ENCODE results near the gene FAM168A. TPM values are rescaled to one million over a fixed set of nuclear protein-coding genes. Genes with fewer than 3 reads are reported as not detected.

FAM168A gene
- total and polyA plus RNA-seq, 10 of the 15 experiments (the other 5 are each of a cell fraction or from before 2014, with no cell fraction given), result 1.7 to 20.0 (median 10.0) TPM

DNA sequence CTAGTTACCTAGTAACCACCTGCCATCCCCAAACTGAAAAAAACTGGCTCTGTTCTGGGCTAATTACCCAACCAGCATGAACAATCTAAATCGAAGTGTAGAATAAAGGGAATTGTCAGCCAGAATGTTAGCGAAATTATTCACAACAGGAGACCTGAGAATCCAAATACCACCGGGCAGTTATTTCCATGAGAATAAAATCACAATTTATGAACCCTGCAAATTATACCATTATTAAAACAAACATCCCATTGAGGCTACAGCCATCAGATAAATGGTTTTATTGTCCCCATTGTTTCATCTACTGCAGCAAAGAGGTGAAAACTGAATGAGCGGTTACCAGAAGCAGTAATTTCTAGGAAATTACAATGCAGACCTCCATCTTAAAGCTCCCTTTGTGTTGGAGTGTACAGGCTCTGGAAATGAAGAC lies 21.7 kb downstream of the FAM168A start:
- ChIA-PET POLR2A (interaction anchor here (0.6 to 2.2 kb wide), 4 partner anchors 9 to 87 kb away, joined by 4 to 8 read pairs (median 6); no protein-coding TSS in a partner anchor), RAD21 (ENCODE audit: unreplicated experiment) (interaction anchor here (1.0 to 1.2 kb wide), 2 partner anchors 12 to 85 kb away, joined by 3 read pairs; no protein-coding TSS in a partner anchor), CTCF (interaction anchor here (1.3 to 2.6 kb wide), 3 partner anchors 13 to 65 kb away, joined by 3 to 13 read pairs (median 3); no protein-coding TSS in a partner anchor), SMC1A (ENCODE audit: uncharacterized antibody, unreplicated experiment) (interaction anchor here (1.1 to 5.9 kb wide), 6 partner anchors 12 to 97 kb away, joined by 4 to 48 read pairs (median 10); partner anchors contain the start of gene FAM168A)
- intact Hi-C loops (cut with micrococcal nuclease; ENCODE audit: unreplicated experiment) (no loop called here), in situ Hi-C loops (cut with MboI) (no loop called here)
- Histone ChIP-seq H3K27ac (ENCODE audit: control insufficient read depth, insufficient read depth) (no peak overlapping the region), H3K9me3 (replicated peaks; ENCODE audit: control insufficient read depth, insufficient read depth, low read length) (peaks cover 8% of the 10 kb centered on the region), H3K4me3 (no peak overlapping the region), H3K9ac (ENCODE audit: control insufficient read depth, insufficient read depth, low read length) (no peak overlapping the region), H3K79me2 (ENCODE audit: control insufficient read depth, insufficient read depth, low read length) (peaks cover 10% of the 10 kb centered on the region), H3K4me2 (ENCODE audit: control insufficient read depth, insufficient read depth) (no peak overlapping the region), H3K36me3 (ENCODE audit: control insufficient read depth in 2 of 2, insufficient read depth in 2 of 2, low read length in 1 of 2) (peaks cover 0 to 2% of the 10 kb centered on the region in 2 experiments; a peak in 1 of 4 replicates), H3K4me1 (ENCODE audit: control insufficient read depth, insufficient read depth, low read length) (peaks cover 17% of the 10 kb centered on the region), H2AFZ (ENCODE audit: control insufficient read depth, low read depth, low read length) (no peak overlapping the region), H4K20me1 (ENCODE audit: control insufficient read depth, insufficient read depth) (no peaks in the 10 kb centered on the region), H3K27me3 (replicated peaks in 1 of 2; ENCODE audit: control insufficient read depth in 2 of 2, insufficient read depth in 2 of 2, low read length in 1 of 2) (no peaks in the 10 kb centered on the region)
- FAIRE-seq, result no peak
- no peak for DNase-seq (ENCODE audit: low read depth, low spot score)
- no peak for ATAC-seq
- no TSS peak for BruUV-seq (replicated peaks)
- 97% methylated on average over 4 of the region's 4 CpGs for WGBS (ENCODE audit: insufficient coverage, insufficient replicate concordance, low lambda C conversion rate, missing lambda C conversion rate)
- TF ChIP-seq CBX3 (IDR thresholded peaks at IDR 0.05; ENCODE audit: borderline replicate concordance, low read depth) (no peak), SMAD5 (IDR thresholded peaks at IDR 0.05; ENCODE audit: low read depth) (no peak), MXI1 (IDR thresholded peaks at IDR 0.05; ENCODE audit: low read depth, low read length) (no peak), IKZF1 (conservative IDR thresholded peaks at IDR 0.05) (no peak), TBL1XR1 (IDR thresholded peaks at IDR 0.05; ENCODE audit: low read depth, low read length) (no peak), ZNF217 (IDR thresholded peaks at IDR 0.05) (no peak), KAT2A (conservative IDR thresholded peaks at IDR 0.05; ENCODE audit: control insufficient read depth, low read depth, low read length) (no peak), ETV6 (conservative IDR thresholded peaks at IDR 0.05 in 1 of 2, IDR thresholded peaks at IDR 0.05 in 1 of 2; ENCODE audit: borderline replicate concordance in 1 of 2, low read depth in 1 of 2) (no peak), CHD2 (IDR thresholded peaks at IDR 0.05; ENCODE audit: borderline replicate concordance, low read depth, low read length) (no peak), ZSCAN29 (IDR thresholded peaks at IDR 0.05) (no peak), RFX5 (IDR thresholded peaks at IDR 0.05; ENCODE audit: low read depth, low read length) (no peak), NFYB (IDR thresholded peaks at IDR 0.05; ENCODE audit: insufficient read depth, low read depth, low read length) (no peak)
- TF ChIP-seq, protein P1, sequence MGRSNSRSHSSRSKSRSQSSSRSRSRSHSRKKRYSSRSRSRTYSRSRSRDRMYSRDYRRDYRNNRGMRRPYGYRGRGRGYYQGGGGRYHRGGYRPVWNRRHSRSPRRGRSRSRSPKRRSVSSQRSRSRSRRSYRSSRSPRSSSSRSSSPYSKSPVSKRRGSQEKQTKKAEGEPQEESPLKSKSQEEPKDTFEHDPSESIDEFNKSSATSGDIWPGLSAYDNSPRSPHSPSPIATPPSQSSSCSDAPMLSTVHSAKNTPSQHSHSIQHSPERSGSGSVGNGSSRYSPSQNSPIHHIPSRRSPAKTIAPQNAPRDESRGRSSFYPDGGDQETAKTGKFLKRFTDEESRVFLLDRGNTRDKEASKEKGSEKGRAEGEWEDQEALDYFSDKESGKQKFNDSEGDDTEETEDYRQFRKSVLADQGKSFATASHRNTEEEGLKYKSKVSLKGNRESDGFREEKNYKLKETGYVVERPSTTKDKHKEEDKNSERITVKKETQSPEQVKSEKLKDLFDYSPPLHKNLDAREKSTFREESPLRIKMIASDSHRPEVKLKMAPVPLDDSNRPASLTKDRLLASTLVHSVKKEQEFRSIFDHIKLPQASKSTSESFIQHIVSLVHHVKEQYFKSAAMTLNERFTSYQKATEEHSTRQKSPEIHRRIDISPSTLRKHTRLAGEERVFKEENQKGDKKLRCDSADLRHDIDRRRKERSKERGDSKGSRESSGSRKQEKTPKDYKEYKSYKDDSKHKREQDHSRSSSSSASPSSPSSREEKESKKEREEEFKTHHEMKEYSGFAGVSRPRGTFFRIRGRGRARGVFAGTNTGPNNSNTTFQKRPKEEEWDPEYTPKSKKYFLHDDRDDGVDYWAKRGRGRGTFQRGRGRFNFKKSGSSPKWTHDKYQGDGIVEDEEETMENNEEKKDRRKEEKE (IDR thresholded peaks at IDR 0.05), result no peak
- TF ChIP-seq, protein P2, sequence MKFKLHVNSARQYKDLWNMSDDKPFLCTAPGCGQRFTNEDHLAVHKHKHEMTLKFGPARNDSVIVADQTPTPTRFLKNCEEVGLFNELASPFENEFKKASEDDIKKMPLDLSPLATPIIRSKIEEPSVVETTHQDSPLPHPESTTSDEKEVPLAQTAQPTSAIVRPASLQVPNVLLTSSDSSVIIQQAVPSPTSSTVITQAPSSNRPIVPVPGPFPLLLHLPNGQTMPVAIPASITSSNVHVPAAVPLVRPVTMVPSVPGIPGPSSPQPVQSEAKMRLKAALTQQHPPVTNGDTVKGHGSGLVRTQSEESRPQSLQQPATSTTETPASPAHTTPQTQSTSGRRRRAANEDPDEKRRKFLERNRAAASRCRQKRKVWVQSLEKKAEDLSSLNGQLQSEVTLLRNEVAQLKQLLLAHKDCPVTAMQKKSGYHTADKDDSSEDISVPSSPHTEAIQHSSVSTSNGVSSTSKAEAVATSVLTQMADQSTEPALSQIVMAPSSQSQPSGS (IDR thresholded peaks at IDR 0.05; ENCODE audit: low read length), result no peak
- TF ChIP-seq, protein P3, sequence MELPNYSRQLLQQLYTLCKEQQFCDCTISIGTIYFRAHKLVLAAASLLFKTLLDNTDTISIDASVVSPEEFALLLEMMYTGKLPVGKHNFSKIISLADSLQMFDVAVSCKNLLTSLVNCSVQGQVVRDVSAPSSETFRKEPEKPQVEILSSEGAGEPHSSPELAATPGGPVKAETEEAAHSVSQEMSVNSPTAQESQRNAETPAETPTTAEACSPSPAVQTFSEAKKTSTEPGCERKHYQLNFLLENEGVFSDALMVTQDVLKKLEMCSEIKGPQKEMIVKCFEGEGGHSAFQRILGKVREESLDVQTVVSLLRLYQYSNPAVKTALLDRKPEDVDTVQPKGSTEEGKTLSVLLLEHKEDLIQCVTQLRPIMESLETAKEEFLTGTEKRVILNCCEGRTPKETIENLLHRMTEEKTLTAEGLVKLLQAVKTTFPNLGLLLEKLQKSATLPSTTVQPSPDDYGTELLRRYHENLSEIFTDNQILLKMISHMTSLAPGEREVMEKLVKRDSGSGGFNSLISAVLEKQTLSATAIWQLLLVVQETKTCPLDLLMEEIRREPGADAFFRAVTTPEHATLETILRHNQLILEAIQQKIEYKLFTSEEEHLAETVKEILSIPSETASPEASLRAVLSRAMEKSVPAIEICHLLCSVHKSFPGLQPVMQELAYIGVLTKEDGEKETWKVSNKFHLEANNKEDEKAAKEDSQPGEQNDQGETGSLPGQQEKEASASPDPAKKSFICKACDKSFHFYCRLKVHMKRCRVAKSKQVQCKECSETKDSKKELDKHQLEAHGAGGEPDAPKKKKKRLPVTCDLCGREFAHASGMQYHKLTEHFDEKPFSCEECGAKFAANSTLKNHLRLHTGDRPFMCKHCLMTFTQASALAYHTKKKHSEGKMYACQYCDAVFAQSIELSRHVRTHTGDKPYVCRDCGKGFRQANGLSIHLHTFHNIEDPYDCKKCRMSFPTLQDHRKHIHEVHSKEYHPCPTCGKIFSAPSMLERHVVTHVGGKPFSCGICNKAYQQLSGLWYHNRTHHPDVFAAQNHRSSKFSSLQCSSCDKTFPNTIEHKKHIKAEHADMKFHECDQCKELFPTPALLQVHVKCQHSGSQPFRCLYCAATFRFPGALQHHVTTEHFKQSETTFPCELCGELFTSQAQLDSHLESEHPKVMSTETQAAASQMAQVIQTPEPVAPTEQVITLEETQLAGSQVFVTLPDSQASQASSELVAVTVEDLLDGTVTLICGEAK (IDR thresholded peaks at IDR 0.05; ENCODE audit: borderline replicate concordance), result no peak
